H1 (cell line): ENCODE results near the gene BTBD9. TPM values are rescaled to one million over a fixed set of nuclear protein-coding genes. Genes with fewer than 3 reads are reported as not detected.

Experiments used
- CTCF ChIA-PET: fragments of 300-600 bp; sonication (Branson Sonifier 250); formaldehyde crosslinking; loops from one replicate; lab custom pipeline; 2021; ENCODE audit not compliant: partially characterized antibody; lab: Charles Lee
- POLR2A ChIA-PET: fragments of 300-600 bp; sonication (Branson Sonifier 250); formaldehyde crosslinking; loops from one replicate; lab custom pipeline; 2021; ENCODE audit warnings: inconsistent platforms; ENCODE audit not compliant: partially characterized antibody; lab: Charles Lee
- DNase-seq, 2 experiments: peaks; one replicate each; pipeline versions ENCODE4 v3.0.0 to v3.0.0-alpha.2; 2010 to 2022; ENCODE audit warnings: low spot score in 2 of 2, low read depth in 1 of 2, mixed read lengths in 1 of 2
- FAIRE-seq: peaks from 2 replicates; lab custom pipeline; 2011; peaks lifted over from hg19 to GRCh38; lab: Jason Lieb, UNC
- H2AFZ ChIP-seq: 2 replicates; pipeline ENCODE4 v1.8.1; 2012; ENCODE audit warnings: low read length, inconsistent platforms
- H2AK5ac ChIP-seq: 2 replicates; pipeline ENCODE4 v1.6.1; 2013; ENCODE audit warnings: low read depth, low read length
- H2BK120ac ChIP-seq: replicated peaks from 2 replicates; pipeline ENCODE3; 2013; ENCODE audit warnings: low read depth, low read length, inconsistent platforms
- H2BK12ac ChIP-seq: 2 replicates; pipeline ENCODE4 v1.6.1; 2013; ENCODE audit warnings: low read depth, low read length
- H2BK15ac ChIP-seq: 2 replicates; pipeline ENCODE4 v1.6.1; 2013; ENCODE audit warnings: low read length
- H2BK20ac ChIP-seq: 2 replicates; pipeline ENCODE4 v1.6.1; 2013; ENCODE audit warnings: low read length
- H2BK5ac ChIP-seq: 2 replicates; pipeline ENCODE4 v1.6.1; 2013; ENCODE audit warnings: low read depth, low read length
- H3K14ac ChIP-seq: 2 replicates; pipeline ENCODE4 v1.6.1; 2013; ENCODE audit warnings: inconsistent platforms; ENCODE audit not compliant: insufficient read length
- H3K18ac ChIP-seq: 2 replicates; pipeline ENCODE4 v1.6.1; 2013; ENCODE audit warnings: low read length; ENCODE audit errors: extremely low read depth
- H3K23ac ChIP-seq: 2 replicates; pipeline ENCODE4 v1.6.1; 2013; ENCODE audit warnings: inconsistent platforms; ENCODE audit not compliant: insufficient read length
- H3K23me2 ChIP-seq: 2 replicates; pipeline ENCODE4 v1.6.1; 2013; ENCODE audit warnings: low read depth, low read length
- H3K27ac ChIP-seq: 2 replicates; pipeline ENCODE4 v1.6.1; 2011; ENCODE audit warnings: low read depth, low read length, inconsistent platforms
- H3K27me3 ChIP-seq, 4 experiments: replicated peaks in 1 of 4; 1 replicate in 1 of 4; 2 replicates in 3 of 4; pipeline versions ENCODE4 v1.6.1 to v1.8.1; 2011 to 2013; ENCODE audit warnings: low read length in 3 of 4, mild to moderate bottlenecking in 3 of 4, inconsistent platforms in 2 of 4, mixed read lengths in 2 of 4, moderate library complexity in 1 of 4; ENCODE audit not compliant: control insufficient read depth in 3 of 4, insufficient read depth in 3 of 4; ENCODE audit errors: extremely low read depth in 1 of 4
- H3K36me3 ChIP-seq, 4 experiments: 2 replicates each; pipeline versions ENCODE4 v1.6.1 to v1.8.1; 2011 to 2013; ENCODE audit warnings: mild to moderate bottlenecking in 4 of 4, low read length in 3 of 4, moderate library complexity in 2 of 4, control low read depth in 1 of 4, inconsistent platforms in 1 of 4; ENCODE audit not compliant: insufficient read depth in 4 of 4, control insufficient read depth in 2 of 4
- H3K4ac ChIP-seq: replicated peaks from 2 replicates; pipeline ENCODE3; 2013; ENCODE audit warnings: low read length, low read depth, mixed read lengths, inconsistent platforms; ENCODE audit not compliant: insufficient read length
- H3K4me1 ChIP-seq, 4 experiments: replicated peaks in 1 of 4; 1 replicate in 1 of 4; 2 replicates in 3 of 4; pipeline versions ENCODE4 v1.6.1 to v1.8.1; 2011 to 2013; ENCODE audit warnings: low read length in 3 of 4, inconsistent platforms in 2 of 4, mixed read lengths in 1 of 4; ENCODE audit not compliant: insufficient read depth in 4 of 4, control insufficient read depth in 3 of 4
- H3K4me2 ChIP-seq, 2 experiments: 2 replicates each; pipeline versions ENCODE4 v1.6.1 to v1.8.1; 2011 to 2013; ENCODE audit warnings: low read depth in 2 of 2, low read length in 2 of 2, control low read depth in 1 of 2, inconsistent platforms in 1 of 2, mild to moderate bottlenecking in 1 of 2; ENCODE audit not compliant: insufficient read depth in 1 of 2
- H3K4me3 ChIP-seq, 4 experiments: fragments of 200-600, 300-600 bp in 1 of 4; sonication (generic), shearing (Covaris generic), sonication (Bioruptor Twin) in 1 of 4; 2 replicates each; pipeline versions ENCODE4 v1.5.1 to v1.8.1; 2011 to 2016; ENCODE audit warnings: low read length in 4 of 4, low read depth in 3 of 4, control low read depth in 2 of 4, inconsistent platforms in 2 of 4, mild to moderate bottlenecking in 2 of 4, mixed read lengths in 1 of 4, moderate library complexity in 1 of 4; ENCODE audit not compliant: insufficient read depth in 2 of 4; ENCODE audit errors: extremely low read depth in 1 of 4
- H3K56ac ChIP-seq: replicated peaks from 2 replicates; pipeline ENCODE3; 2013; ENCODE audit warnings: low read depth, mild to moderate bottlenecking, mixed read lengths, low read length, inconsistent platforms; ENCODE audit not compliant: insufficient read length
- H3K79me1 ChIP-seq: 2 replicates; pipeline ENCODE4 v1.6.1; 2013; ENCODE audit warnings: low read depth, low read length, control low read depth
- H3K79me2 ChIP-seq, 2 experiments: 2 replicates each; pipeline versions ENCODE4 v1.6.1 to v1.8.1; 2012 to 2013; ENCODE audit warnings: low read length in 2 of 2, mild to moderate bottlenecking in 2 of 2, inconsistent platforms in 1 of 2; ENCODE audit not compliant: insufficient read depth in 2 of 2, control insufficient read depth in 1 of 2
- H3K9ac ChIP-seq, 4 experiments: replicated peaks in 1 of 4; 1 replicate in 1 of 4; 2 replicates in 3 of 4; pipeline versions ENCODE4 v1.6.1 to v1.8.1; 2011 to 2013; ENCODE audit warnings: low read depth in 3 of 4, low read length in 3 of 4, control low read depth in 2 of 4, mild to moderate bottlenecking in 2 of 4, moderate library complexity in 2 of 4, inconsistent platforms in 1 of 4; ENCODE audit errors: extremely low read depth in 1 of 4
- H3K9me3 ChIP-seq, 2 experiments: 2 replicates each; pipeline versions ENCODE4 v1.6.1 to v1.8.1; 2012 to 2013; ENCODE audit warnings: mild to moderate bottlenecking in 2 of 2, moderate library complexity in 2 of 2, control low read depth in 1 of 2, inconsistent platforms in 1 of 2, low read depth in 1 of 2, low read length in 1 of 2, mixed read lengths in 1 of 2; ENCODE audit not compliant: insufficient read depth in 2 of 2
- H4K20me1 ChIP-seq, 2 experiments: replicated peaks in 1 of 2; 2 replicates each; pipeline versions ENCODE3 to v1.8.1; 2011 to 2013; ENCODE audit warnings: inconsistent platforms in 2 of 2, low read length in 2 of 2, mild to moderate bottlenecking in 1 of 2; ENCODE audit not compliant: insufficient read depth in 2 of 2, control insufficient read depth in 1 of 2
- H4K5ac ChIP-seq: 2 replicates; pipeline ENCODE4 v1.6.1; 2013; ENCODE audit warnings: low read length, low read depth, mixed read lengths, inconsistent platforms; ENCODE audit not compliant: insufficient read length
- H4K8ac ChIP-seq: 2 replicates; pipeline ENCODE4 v1.8.0; 2013; ENCODE audit warnings: mild to moderate bottlenecking, moderate library complexity, low read length, inconsistent platforms; ENCODE audit not compliant: insufficient read depth; ENCODE audit errors: extremely low read depth
- H4K91ac ChIP-seq: replicated peaks from 2 replicates; pipeline ENCODE3; 2013; ENCODE audit warnings: low read length, mixed read lengths, inconsistent platforms; ENCODE audit not compliant: insufficient read length
- CBX8 ChIP-seq: fragments of 300-800, 300-1000 bp; sonication (generic); IDR thresholded peaks from 2 replicates; pipeline ENCODE4 v1.7.1; 2016; ENCODE audit warnings: low read depth, low read length, borderline replicate concordance
- FOSL1 ChIP-seq: IDR thresholded peaks from 2 replicates; pipeline ENCODE4 v1.6.1; 2011; ENCODE audit warnings: mild to moderate bottlenecking, low read depth, low read length, moderate library complexity; ENCODE audit not compliant: insufficient read depth
- GTF2F1 ChIP-seq: IDR thresholded peaks from 2 replicates; pipeline ENCODE4 v1.6.1; 2012; ENCODE audit warnings: low read depth, low read length, improper control_type of control experiment, borderline replicate concordance
- MAFK ChIP-seq: IDR thresholded peaks from 2 replicates; pipeline ENCODE4 v1.6.1; 2012; ENCODE audit warnings: low read depth, mild to moderate bottlenecking, improper control_type of control experiment, low read length
- RBBP5 ChIP-seq: IDR thresholded peaks from 2 replicates; pipeline ENCODE4 v1.7.1; 2012; ENCODE audit warnings: low read depth, mild to moderate bottlenecking, inconsistent platforms, low read length, moderate library complexity, borderline replicate concordance
- SAP30 ChIP-seq: fragments of 300-600 bp; sonication (generic); IDR thresholded peaks from 2 replicates; pipeline ENCODE4 v1.7.1; 2012; ENCODE audit warnings: low read length, moderate library complexity, mild to moderate bottlenecking, inconsistent platforms; ENCODE audit not compliant: insufficient read depth, insufficient replicate concordance
- TCF12 ChIP-seq: IDR thresholded peaks from 2 replicates; pipeline ENCODE4 v1.6.1; 2011; ENCODE audit warnings: low read depth, mild to moderate bottlenecking, low read length
- WGBS, 2 experiments: shearing (Covaris generic) in 1 of 2; methylation state at CpG; one replicate each; pipeline versions ENCODE4 v1.1.6 to v1.1.7; 2013 to 2015; ENCODE audit warnings: low lambda C conversion rate in 2 of 2, mixed read lengths in 2 of 2, inconsistent platforms in 1 of 2, low coverage in 1 of 2, missing lambda C conversion rate in 1 of 2; ENCODE audit not compliant: insufficient replicate concordance in 2 of 2, insufficient coverage in 1 of 2, insufficient read length in 1 of 2; ENCODE audit errors: extremely low coverage in 1 of 2, missing lambda C conversion rate in 1 of 2; 5-methylcytosine and 5-hydroxymethylcytosine counted together
- polyA plus RNA-seq, 7 experiments: library from polyadenylated mRNA; depleted of rRNA in 3 of 7; stranded (reverse) in 5 of 7; unstranded in 2 of 7; fragments of >200 nt in 5 of 7; fragments of 200-250 nt in 2 of 7; gene quantifications; 1 replicate in 5 of 7; 2 replicates in 1 of 7; 4 replicates in 1 of 7; pipeline versions ENCODE4 v1.2.1 to v1.2.3, GENCODE V29; 2011 to 2013; ENCODE audit warnings: missing spikeins in 2 of 7, mixed read lengths in 2 of 7
- total RNA-seq: library from RNA; stranded (reverse); fragmentation: NEBNext Ultra II Directional; extraction: Animal tissue kit (Norgen Biotek cat#: 25700); gene quantifications from 2 replicates; pipeline ENCODE4 v1.2.1, GENCODE V29; 2021

BTBD9 gene
- total and polyA plus RNA-seq, 2 of the 8 experiments (the other 6 are each of a cell fraction or from before 2014, with no cell fraction given) = 0.92 to 4.1 TPM

DNA sequence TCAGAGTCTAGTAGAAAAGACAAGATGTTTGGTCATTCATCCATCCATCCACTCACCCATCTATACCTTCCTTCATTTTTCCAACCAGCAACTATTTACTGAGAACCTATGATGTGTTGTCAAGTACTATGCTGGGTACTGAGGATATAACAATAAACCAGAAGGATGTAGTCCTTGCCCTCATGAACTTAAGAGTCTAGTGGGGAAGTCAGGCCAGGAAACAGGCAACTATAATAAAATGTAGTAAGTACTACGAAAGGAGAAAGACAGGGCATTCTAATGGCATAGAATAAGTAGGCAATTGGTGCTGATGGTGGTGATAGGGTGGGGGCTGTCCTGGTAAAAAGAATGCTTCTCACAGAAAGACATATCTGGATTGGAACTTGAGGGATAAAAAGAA, 245.7 kb downstream of the BTBD9 start:
- H3K4me1 ChIP-seq = peaks cover 0 to 6% (median 5%) of the 10 kb centered on the region in 4 experiments; a peak in 4 of 7 replicates
- no peak overlapping the region for H3K14ac ChIP-seq
- H3K36me3 ChIP-seq = no peaks in the 10 kb centered on the region; a peak in 1 of 8 replicates
- no peak overlapping the region for H2BK5ac ChIP-seq
- H3K79me2 ChIP-seq = no peaks in the 10 kb centered on the region
- no peak overlapping the region for H2BK20ac ChIP-seq
- no peak overlapping the region for H3K4ac ChIP-seq
- no peak overlapping the region for H4K8ac ChIP-seq
- WGBS, 2 experiments = 100% methylated on average over 1 of the region's 1 CpG; no CpG with 5 or more reads in 1 of the 2 experiments
- H4K91ac ChIP-seq = no peak overlapping the region
- no peak overlapping the region for H2BK12ac ChIP-seq
- no peak overlapping the region for H2AK5ac ChIP-seq
- DNase-seq (no peak), FAIRE-seq (no peak)
- no peak overlapping the region for H3K4me2 ChIP-seq
- no peak overlapping the region for H3K27ac ChIP-seq
- no peak overlapping the region for H3K18ac ChIP-seq
- no peaks in the 10 kb centered on the region for H3K27me3 ChIP-seq
- H3K23ac ChIP-seq = no peak overlapping the region
- H3K23me2 ChIP-seq = no peaks in the 10 kb centered on the region
- H4K5ac ChIP-seq = no peak overlapping the region
- no peaks in the 10 kb centered on the region for H3K9me3 ChIP-seq
- TF ChIP-seq TCF12 = no peak
- no peak for TF ChIP-seq SAP30
- no peak for TF ChIP-seq FOSL1
- TF ChIP-seq MAFK = no peak
- TF ChIP-seq GTF2F1 = no peak
- TF ChIP-seq RBBP5 = no peak
- TF ChIP-seq CBX8 = no peak
- no peaks in the 10 kb centered on the region for H3K79me1 ChIP-seq
- H3K4me3 ChIP-seq = no peak overlapping the region
- ChIA-PET CTCF (no interaction called here), POLR2A (no interaction called here)
- no peak overlapping the region for H3K9ac ChIP-seq
- no peak overlapping the region for H2BK120ac ChIP-seq
- H4K20me1 ChIP-seq = no peaks in the 10 kb centered on the region
- H2BK15ac ChIP-seq = no peak overlapping the region
- no peak overlapping the region for H3K56ac ChIP-seq
- no peak overlapping the region for H2AFZ ChIP-seq
